HepG2 (cell line): ENCODE data around the gene NR2F6. TPM values are rescaled to one million over a fixed set of nuclear protein-coding genes. Genes with fewer than 3 reads are reported as not detected.

Source experiments
- ATAC-seq: fragments of 200-7000 bp; cut with Tn5 transposase; 3 replicates; pipeline ENCODE4 v1.9.1; 2020; ENCODE audit warnings: mild to moderate bottlenecking, moderate library complexity
- BruUV-seq: library from RNA; stranded (reverse); fragments of 400-500 nt; replicated peaks from 2 replicates; lab custom pipeline; 2021; lab: Mats Ljungman, UMichigan
- CTCF ChIA-PET: fragments of 300-600 bp; formaldehyde crosslinking; extraction: SDS; loops from one replicate; lab custom pipeline; 2021; ENCODE audit warnings: low total read pairs, inconsistent platforms, low intra/inter-chr PET ratio; lab: Yijun Ruan, JAX
- POLR2A ChIA-PET: fragments of 350-600 bp; sonication (Branson Sonifier 250); formaldehyde crosslinking; loops from one replicate; lab custom pipeline; 2020; ENCODE audit warnings: antibody characterized with exemption, inconsistent platforms; lab: Yijun Ruan, JAX
- DNase-seq: peaks from one replicate; pipeline ENCODE4 v3.0.0-alpha.2; 2015; ENCODE audit warnings: low spot score
- FAIRE-seq: peaks from 3 replicates; lab custom pipeline; 2011; peaks lifted over from hg19 to GRCh38; lab: Jason Lieb, UNC
- H2AFZ ChIP-seq: one replicate; pipeline ENCODE4 v1.6.1; 2011; ENCODE audit warnings: low read length, inconsistent platforms
- H3K27ac ChIP-seq: fragments of 300-600 bp; 3 replicates; pipeline ENCODE4 v1.8.0; 2011; ENCODE audit warnings: mixed run types, mild to moderate bottlenecking, mixed read lengths, low read length, inconsistent platforms; ENCODE audit not compliant: insufficient read depth; ENCODE audit errors: extremely low read length
- H3K27me3 ChIP-seq, 2 experiments: fragments of 200-600 bp in 1 of 2; 2 replicates in 1 of 2; 3 replicates in 1 of 2; pipeline versions ENCODE4 v1.6.0 to v1.8.0; 2011; ENCODE audit warnings: low read length in 2 of 2, mild to moderate bottlenecking in 2 of 2, moderate library complexity in 2 of 2, inconsistent platforms in 1 of 2; ENCODE audit not compliant: insufficient read depth in 2 of 2, control insufficient read depth in 1 of 2
- H3K36me3 ChIP-seq, 2 experiments: fragments of 200-600 bp in 1 of 2; replicated peaks in 1 of 2; 2 replicates in 1 of 2; 3 replicates in 1 of 2; pipeline versions ENCODE4 v1.5.1 to v1.8.0; 2011; ENCODE audit warnings: low read length in 2 of 2, inconsistent platforms in 1 of 2; ENCODE audit not compliant: insufficient read depth in 2 of 2, control insufficient read depth in 1 of 2
- H3K4me1 ChIP-seq: 2 replicates; pipeline ENCODE4 v1.5.1; 2012; ENCODE audit warnings: low read length, inconsistent platforms; ENCODE audit not compliant: insufficient read depth
- H3K4me2 ChIP-seq: 2 replicates; pipeline ENCODE4 v1.6.0; 2011; ENCODE audit warnings: low read depth, low read length, inconsistent platforms
- H3K4me3 ChIP-seq, 3 experiments: fragments of 200-600 bp in 1 of 3; sonication (generic), shearing (Covaris generic) in 1 of 3; replicated peaks in 1 of 3; 2 replicates each; pipeline ENCODE4 v1.5.1; 2011 to 2016; ENCODE audit warnings: low read length in 3 of 3, inconsistent platforms in 2 of 3, low read depth in 2 of 3, mild to moderate bottlenecking in 2 of 3, control low read depth in 1 of 3, mixed read lengths in 1 of 3; ENCODE audit not compliant: insufficient read depth in 1 of 3
- H3K79me2 ChIP-seq: one replicate; pipeline ENCODE4 v1.6.1; 2011; ENCODE audit warnings: low read length, inconsistent platforms; ENCODE audit not compliant: insufficient read depth
- H3K9ac ChIP-seq: 2 replicates; pipeline ENCODE4 v1.6.0; 2011; ENCODE audit warnings: mild to moderate bottlenecking, low read depth, low read length, inconsistent platforms; ENCODE audit not compliant: insufficient read depth
- H3K9me3 ChIP-seq: 2 replicates; pipeline ENCODE4 v1.5.1; 2012; ENCODE audit warnings: mild to moderate bottlenecking, low read length
- H4K20me1 ChIP-seq: 2 replicates; pipeline ENCODE4 v1.6.0; 2011; ENCODE audit warnings: inconsistent platforms, mild to moderate bottlenecking, low read length, moderate library complexity; ENCODE audit not compliant: insufficient read depth
- ARID4A ChIP-seq: sonication (generic); formaldehyde crosslinking; IDR thresholded peaks from 2 replicates; pipeline ENCODE4 v1.5.0; 2020; ENCODE audit warnings: mild to moderate bottlenecking, missing genetic modification reagents, borderline replicate concordance
- ATF6 ChIP-seq: sonication (generic); formaldehyde crosslinking; conservative IDR thresholded peaks from 2 replicates; pipeline ENCODE4 v1.4.0; 2020; ENCODE audit warnings: missing genetic modification reagents
- CEBPG ChIP-seq: IDR thresholded peaks from 2 replicates; pipeline ENCODE4 v1.6.1; 2016
- CEBPZ ChIP-seq: IDR thresholded peaks from 2 replicates; pipeline ENCODE4 v1.6.1; 2012; ENCODE audit warnings: low read length, improper control_type of control experiment
- EP300 ChIP-seq, 3 experiments: sonication (generic) in 1 of 3; formaldehyde crosslinking in 1 of 3; IDR thresholded peaks; 2 replicates each; pipeline versions ENCODE4 v1.5.1 to v1.6.1; 2011 to 2020; ENCODE audit warnings: low read depth in 2 of 3, low read length in 2 of 3, borderline replicate concordance in 1 of 3, improper control_type of control experiment in 1 of 3, mild to moderate bottlenecking in 1 of 3, missing genetic modification reagents in 1 of 3, moderate library complexity in 1 of 3
- IRF2 ChIP-seq: IDR thresholded peaks from 2 replicates; pipeline ENCODE4 v1.6.1; 2018; ENCODE audit warnings: missing genetic modification reagents, missing compliant biosample characterization
- JDP2 ChIP-seq: sonication (generic); formaldehyde crosslinking; IDR thresholded peaks from 2 replicates; pipeline ENCODE4 v1.8.1; 2022; ENCODE audit warnings: missing genetic modification reagents, borderline replicate concordance
- JUND ChIP-seq: sonication (generic); formaldehyde crosslinking; IDR thresholded peaks from 2 replicates; pipeline ENCODE4 v1.8.0; 2022; ENCODE audit warnings: mild to moderate bottlenecking, missing genetic modification reagents
- KDM4B ChIP-seq: sonication (generic); formaldehyde crosslinking; IDR thresholded peaks from 2 replicates; pipeline ENCODE4 v1.4.0; 2020; ENCODE audit warnings: missing genetic modification reagents
- KMT2A ChIP-seq: sonication (generic); formaldehyde crosslinking; IDR thresholded peaks from 2 replicates; pipeline ENCODE4 v1.4.0; 2020; ENCODE audit warnings: missing genetic modification reagents
- POLR2A ChIP-seq, 2 experiments: IDR thresholded peaks; 2 replicates each; pipeline ENCODE4 v1.6.1; 2011; ENCODE audit warnings: low read depth in 2 of 2, low read length in 2 of 2, mild to moderate bottlenecking in 1 of 2, moderate library complexity in 1 of 2; ENCODE audit not compliant: insufficient read depth in 1 of 2
- YEATS4 ChIP-seq: sonication (generic); formaldehyde crosslinking; IDR thresholded peaks from 2 replicates; pipeline ENCODE4 v1.4.0; 2020; ENCODE audit warnings: missing genetic modification reagents, borderline replicate concordance
- ZNF230 ChIP-seq: sonication (generic); formaldehyde crosslinking; IDR thresholded peaks from 2 replicates; pipeline ENCODE4 v1.4.0; 2020; ENCODE audit warnings: mild to moderate bottlenecking, missing genetic modification reagents
- WGBS: methylation state at CpG from one replicate; pipeline ENCODE4 v1.1.6; 2017; ENCODE audit warnings: low lambda C conversion rate; 5-methylcytosine and 5-hydroxymethylcytosine counted together
- in situ Hi-C: cut with HindIII; loops from 2 replicates; pipeline ENCODE4 v1.10.0; 2017; ENCODE audit warnings: low pct_unique_long_range_greater_than_20kb; ENCODE audit not compliant: extremely low pct_ligation_motif_present
- intact Hi-C: fragments of 100-400 bp; cut with micrococcal nuclease; formaldehyde crosslinking; loops from one replicate; pipeline ENCODE4 v1.10.0; 2022; ENCODE audit not compliant: unreplicated experiment
- polyA plus RNA-seq, 8 experiments: library from polyadenylated mRNA; depleted of rRNA in 3 of 8; stranded (reverse) in 7 of 8; unstranded in 1 of 8; fragments of >200 nt; fragmentation: Illumina TruSeq in 4 of 8; extraction: Trizol in 4 of 8; gene quantifications; 2 replicates each; pipeline versions ENCODE4 v1.2.1 to v1.2.3, GENCODE V29; 2011 to 2016; ENCODE audit warnings: low read depth in 4 of 8, missing spikeins in 1 of 8, mixed read lengths in 1 of 8; ENCODE audit not compliant: insufficient read depth in 1 of 8
- total RNA-seq, 5 experiments: library from RNA; depleted of rRNA; stranded (reverse); fragments of >200 nt; fragmentation: Illumina TruSeq; extraction: Trizol; gene quantifications; 2 replicates each; pipeline ENCODE4 v1.2.3, GENCODE V29; 2016; ENCODE audit warnings: low read depth in 1 of 5

Gene NR2F6
- total and polyA plus RNA-seq, 2 of the 13 experiments (the other 11 are each of a cell fraction or from before 2014, with no cell fraction given) = 30.9 to 72.4 TPM

- in situ Hi-C loops = no loop called here
- intact Hi-C loops = loop anchor here (1.0 kb wide), 1 partner anchor 88 kb away; the partner anchor contains the start of gene ABHD8
- ATAC-seq (peak; percentile 93), FAIRE-seq (peak; percentile 71), DNase-seq (peak; percentile 86)
- H3K36me3 ChIP-seq = peaks cover 0 to 9% of the 10 kb centered on the region in 2 experiments; a peak in 2 of 5 replicates
- CTCF ChIA-PET = no interaction called here
- no peak within 1 kb of the TSS for H2AFZ ChIP-seq
- H3K27me3 ChIP-seq = no peaks in the 10 kb centered on the region; a peak in 1 of 5 replicates
- H3K4me3 ChIP-seq = peak within 1 kb of the TSS; percentile 63 to 94 (median 81)
- peak within 1 kb of the TSS; percentile 95 for H3K4me2 ChIP-seq
- WGBS = 3% methylated on average over 36 of the region's 56 CpGs
- BruUV-seq = TSS peak; percentile 90
- H4K20me1 ChIP-seq = no peaks in the 10 kb centered on the region
- H3K9me3 ChIP-seq = no peaks in the 10 kb centered on the region
- no peaks in the 10 kb centered on the region for H3K79me2 ChIP-seq
- peak within 1 kb of the TSS; percentile 99 for H3K9ac ChIP-seq
- H3K4me1 ChIP-seq = peaks cover 36% of the 10 kb centered on the region
- peak within 1 kb of the TSS; percentile 97 for H3K27ac ChIP-seq
- POLR2A ChIA-PET = interaction anchor here (0.6 to 4.2 kb wide), 31 partner anchors 8 to 644 kb away, joined by 3 to 120 read pairs (median 6); partner anchors contain the start of genes ABHD8, ANO8, BABAM1 and DDA1
- TF ChIP-seq ZNF230 (CRISPR knock-in tag) = no peak
- peak; percentile 56; the same call in 1 of the 2 replicates for TF ChIP-seq IRF2 (CRISPR knock-in tag)
- TF ChIP-seq CEBPG (CRISPR knock-in tag) = no peak; the same call in 1 of the 2 replicates
- TF ChIP-seq CEBPZ = no peak
- peak; percentile 73 to 96 for TF ChIP-seq POLR2A (IDR thresholded peaks at IDR 0.05; ENCODE audit: insufficient read depth in 1 of 2, low read depth in 2 of 2, low read length in 2 of 2)
- TF ChIP-seq KDM4B (CRISPR knock-in tag) = no peak; the same call in 1 of the 2 replicates
- TF ChIP-seq KMT2A (CRISPR knock-in tag) = peak; percentile 73; the same call in 1 of the 2 replicates
- peak; percentile 98 for TF ChIP-seq YEATS4
- TF ChIP-seq ATF6 (CRISPR knock-in tag) = no peak
- TF ChIP-seq ARID4A (CRISPR knock-in tag) = peak; percentile 85; the same call in 1 of the 2 replicates
- TF ChIP-seq JUND (CRISPR knock-in tag) = 0 out of 2 replicates have a peak, but pooled peaks have one; percentile 24
- no peak; a peak in 1 of 4 replicates for TF ChIP-seq EP300 (IDR thresholded peaks at IDR 0.05; ENCODE audit: low read depth in 2 of 2, low read length in 2 of 2)
- TF ChIP-seq EP300 (CRISPR knock-in tag; IDR thresholded peaks at IDR 0.05; ENCODE audit: borderline replicate concordance) = no peak
- TF ChIP-seq JDP2 (CRISPR knock-in tag) = no peak
These were observed 30.4 kb downstream of the NR2F6 start, which contains the start of gene USE1 for GRCh38 chr19:17215127-17215971. Gene USE1 (plus strand): TSS chr19:17215357. CDS start chr19:17215406, 49 bp downstream.
